Measurements from ENCODE around the gene RGS5. TPM values are rescaled to one million over a fixed set of nuclear protein-coding genes. Genes with fewer than 3 reads are reported as not detected.

RGS5 gene
- total and polyA plus RNA-seq, 4 donors, result 4.6 to 12.7 (median 7.4) TPM

DNA sequence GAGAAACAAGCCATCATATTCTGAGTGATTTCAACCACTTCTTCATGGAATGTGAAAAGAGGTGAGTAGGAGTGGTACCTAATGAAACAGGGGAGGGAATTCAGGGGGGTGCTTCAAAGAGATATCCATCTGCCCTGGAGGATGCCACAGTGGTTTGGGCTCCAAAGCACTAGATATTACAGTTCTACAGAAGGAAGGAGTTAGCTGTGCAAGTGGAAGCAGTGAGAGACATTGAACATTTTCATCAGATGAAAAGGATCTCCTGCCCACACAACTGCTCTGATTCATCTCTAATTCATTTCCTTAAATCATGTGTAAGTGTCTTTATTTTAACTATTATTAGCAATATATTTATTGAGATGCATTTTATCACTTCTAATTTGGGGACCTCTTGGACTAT lies 2.8 kb upstream of the RGS5 start:
- no peak overlapping the region for H3K4me3 ChIP-seq (ENCODE audit: low read depth in 1 of 3, low read length in 3 of 3)
- no peak overlapping the region for H3K9ac ChIP-seq (ENCODE audit: low read depth in 1 of 2, low read length in 2 of 2)
- no peaks in the 10 kb centered on the region for H3K9me3 ChIP-seq (ENCODE audit: control insufficient read depth in 4 of 4, low read length in 3 of 4)
- no peaks in the 10 kb centered on the region for H3K27me3 ChIP-seq (ENCODE audit: control insufficient read depth in 4 of 4, insufficient read depth in 4 of 4, low read length in 3 of 4)
- DNase-seq (ENCODE audit: low spot score), result no peak
- no peak overlapping the region for H3K27ac ChIP-seq (ENCODE audit: low read depth in 1 of 2, low read length in 2 of 2)
- no peak for TF ChIP-seq YY1 (IDR thresholded peaks at IDR 0.05)
- TF ChIP-seq, protein P1, sequence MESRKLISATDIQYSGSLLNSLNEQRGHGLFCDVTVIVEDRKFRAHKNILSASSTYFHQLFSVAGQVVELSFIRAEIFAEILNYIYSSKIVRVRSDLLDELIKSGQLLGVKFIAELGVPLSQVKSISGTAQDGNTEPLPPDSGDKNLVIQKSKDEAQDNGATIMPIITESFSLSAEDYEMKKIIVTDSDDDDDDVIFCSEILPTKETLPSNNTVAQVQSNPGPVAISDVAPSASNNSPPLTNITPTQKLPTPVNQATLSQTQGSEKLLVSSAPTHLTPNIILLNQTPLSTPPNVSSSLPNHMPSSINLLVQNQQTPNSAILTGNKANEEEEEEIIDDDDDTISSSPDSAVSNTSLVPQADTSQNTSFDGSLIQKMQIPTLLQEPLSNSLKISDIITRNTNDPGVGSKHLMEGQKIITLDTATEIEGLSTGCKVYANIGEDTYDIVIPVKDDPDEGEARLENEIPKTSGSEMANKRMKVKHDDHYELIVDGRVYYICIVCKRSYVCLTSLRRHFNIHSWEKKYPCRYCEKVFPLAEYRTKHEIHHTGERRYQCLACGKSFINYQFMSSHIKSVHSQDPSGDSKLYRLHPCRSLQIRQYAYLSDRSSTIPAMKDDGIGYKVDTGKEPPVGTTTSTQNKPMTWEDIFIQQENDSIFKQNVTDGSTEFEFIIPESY (IDR thresholded peaks at IDR 0.05), result no peak
- no peaks in the 10 kb centered on the region for H3K4me1 ChIP-seq (ENCODE audit: control insufficient read depth in 4 of 4, insufficient read depth in 4 of 4, low read length in 3 of 4)
- no peaks in the 10 kb centered on the region for H3K36me3 ChIP-seq (ENCODE audit: control insufficient read depth in 4 of 4, insufficient read depth in 3 of 4, low read depth in 1 of 4, low read length in 3 of 4)

DNA sequence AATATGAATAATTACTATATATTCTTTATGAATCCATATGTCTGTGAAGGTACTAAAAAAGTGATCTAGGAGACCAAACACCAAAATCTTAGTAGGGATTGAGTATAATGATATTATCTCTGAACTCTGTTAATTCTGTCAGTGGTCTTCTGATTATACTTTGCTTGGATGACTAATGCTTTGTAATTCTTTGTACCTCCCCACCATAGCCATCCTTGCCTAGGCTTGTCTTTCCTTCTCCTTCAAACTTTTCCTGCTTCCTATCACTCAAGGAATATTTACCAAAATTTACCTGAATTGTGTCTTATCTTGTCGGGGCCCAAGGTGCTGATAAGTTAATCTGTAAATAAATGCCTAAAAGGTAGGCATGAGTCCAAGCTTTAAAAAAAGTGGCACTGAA lies 845 bp upstream of the RGS5 start:
- Histone ChIP-seq H3K27ac (ENCODE audit: low read depth in 1 of 2, low read length in 2 of 2) (no peak overlapping the region), H3K36me3 (ENCODE audit: control insufficient read depth in 4 of 4, insufficient read depth in 3 of 4, low read depth in 1 of 4, low read length in 3 of 4) (no peaks in the 10 kb centered on the region), H3K9me3 (ENCODE audit: control insufficient read depth in 4 of 4, low read length in 3 of 4) (no peaks in the 10 kb centered on the region), H3K4me3 (ENCODE audit: low read depth in 1 of 3, low read length in 3 of 3) (no peak overlapping the region), H3K4me1 (ENCODE audit: control insufficient read depth in 4 of 4, insufficient read depth in 4 of 4, low read length in 3 of 4) (no peaks in the 10 kb centered on the region), H3K9ac (ENCODE audit: low read depth in 1 of 2, low read length in 2 of 2) (no peak overlapping the region), H3K27me3 (ENCODE audit: control insufficient read depth in 4 of 4, insufficient read depth in 4 of 4, low read length in 3 of 4) (no peaks in the 10 kb centered on the region)
- WGBS, result 62% methylated on average over 1 of the region's 1 CpG
- TF ChIP-seq GABPA (IDR thresholded peaks at IDR 0.05 in 1 of 2, conservative IDR thresholded peaks at IDR 0.05 in 1 of 2) (no peak), FOXA1 (IDR thresholded peaks at IDR 0.05) (no peak), HNF4A (conservative IDR thresholded peaks at IDR 0.05) (no peak), SP1 (IDR thresholded peaks at IDR 0.05) (no peak), YY1 (IDR thresholded peaks at IDR 0.05) (no peak), TAF1 (conservative IDR thresholded peaks at IDR 0.05) (no peak), NR2F2 (IDR thresholded peaks at IDR 0.05) (no peak), RXRA (IDR thresholded peaks at IDR 0.05) (no peak), HNF4G (IDR thresholded peaks at IDR 0.05) (no peak), FOXA2 (IDR thresholded peaks at IDR 0.05) (no peak), EGR1 (IDR thresholded peaks at IDR 0.05; ENCODE audit: low read depth in 2 of 2) (no peak), RAD21 (IDR thresholded peaks at IDR 0.05) (no peak), JUND (IDR thresholded peaks at IDR 0.05) (no peak)
- TF ChIP-seq, protein P2, sequence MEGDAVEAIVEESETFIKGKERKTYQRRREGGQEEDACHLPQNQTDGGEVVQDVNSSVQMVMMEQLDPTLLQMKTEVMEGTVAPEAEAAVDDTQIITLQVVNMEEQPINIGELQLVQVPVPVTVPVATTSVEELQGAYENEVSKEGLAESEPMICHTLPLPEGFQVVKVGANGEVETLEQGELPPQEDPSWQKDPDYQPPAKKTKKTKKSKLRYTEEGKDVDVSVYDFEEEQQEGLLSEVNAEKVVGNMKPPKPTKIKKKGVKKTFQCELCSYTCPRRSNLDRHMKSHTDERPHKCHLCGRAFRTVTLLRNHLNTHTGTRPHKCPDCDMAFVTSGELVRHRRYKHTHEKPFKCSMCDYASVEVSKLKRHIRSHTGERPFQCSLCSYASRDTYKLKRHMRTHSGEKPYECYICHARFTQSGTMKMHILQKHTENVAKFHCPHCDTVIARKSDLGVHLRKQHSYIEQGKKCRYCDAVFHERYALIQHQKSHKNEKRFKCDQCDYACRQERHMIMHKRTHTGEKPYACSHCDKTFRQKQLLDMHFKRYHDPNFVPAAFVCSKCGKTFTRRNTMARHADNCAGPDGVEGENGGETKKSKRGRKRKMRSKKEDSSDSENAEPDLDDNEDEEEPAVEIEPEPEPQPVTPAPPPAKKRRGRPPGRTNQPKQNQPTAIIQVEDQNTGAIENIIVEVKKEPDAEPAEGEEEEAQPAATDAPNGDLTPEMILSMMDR (IDR thresholded peaks at IDR 0.05; ENCODE audit: low read depth, low read length, missing input control), result no peak
- TF ChIP-seq, protein P1 (IDR thresholded peaks at IDR 0.05), result no peak
- TF ChIP-seq, protein P3, sequence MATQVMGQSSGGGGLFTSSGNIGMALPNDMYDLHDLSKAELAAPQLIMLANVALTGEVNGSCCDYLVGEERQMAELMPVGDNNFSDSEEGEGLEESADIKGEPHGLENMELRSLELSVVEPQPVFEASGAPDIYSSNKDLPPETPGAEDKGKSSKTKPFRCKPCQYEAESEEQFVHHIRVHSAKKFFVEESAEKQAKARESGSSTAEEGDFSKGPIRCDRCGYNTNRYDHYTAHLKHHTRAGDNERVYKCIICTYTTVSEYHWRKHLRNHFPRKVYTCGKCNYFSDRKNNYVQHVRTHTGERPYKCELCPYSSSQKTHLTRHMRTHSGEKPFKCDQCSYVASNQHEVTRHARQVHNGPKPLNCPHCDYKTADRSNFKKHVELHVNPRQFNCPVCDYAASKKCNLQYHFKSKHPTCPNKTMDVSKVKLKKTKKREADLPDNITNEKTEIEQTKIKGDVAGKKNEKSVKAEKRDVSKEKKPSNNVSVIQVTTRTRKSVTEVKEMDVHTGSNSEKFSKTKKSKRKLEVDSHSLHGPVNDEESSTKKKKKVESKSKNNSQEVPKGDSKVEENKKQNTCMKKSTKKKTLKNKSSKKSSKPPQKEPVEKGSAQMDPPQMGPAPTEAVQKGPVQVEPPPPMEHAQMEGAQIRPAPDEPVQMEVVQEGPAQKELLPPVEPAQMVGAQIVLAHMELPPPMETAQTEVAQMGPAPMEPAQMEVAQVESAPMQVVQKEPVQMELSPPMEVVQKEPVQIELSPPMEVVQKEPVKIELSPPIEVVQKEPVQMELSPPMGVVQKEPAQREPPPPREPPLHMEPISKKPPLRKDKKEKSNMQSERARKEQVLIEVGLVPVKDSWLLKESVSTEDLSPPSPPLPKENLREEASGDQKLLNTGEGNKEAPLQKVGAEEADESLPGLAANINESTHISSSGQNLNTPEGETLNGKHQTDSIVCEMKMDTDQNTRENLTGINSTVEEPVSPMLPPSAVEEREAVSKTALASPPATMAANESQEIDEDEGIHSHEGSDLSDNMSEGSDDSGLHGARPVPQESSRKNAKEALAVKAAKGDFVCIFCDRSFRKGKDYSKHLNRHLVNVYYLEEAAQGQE (IDR thresholded peaks at IDR 0.05), result no peak
- TF ChIP-seq, protein P4, sequence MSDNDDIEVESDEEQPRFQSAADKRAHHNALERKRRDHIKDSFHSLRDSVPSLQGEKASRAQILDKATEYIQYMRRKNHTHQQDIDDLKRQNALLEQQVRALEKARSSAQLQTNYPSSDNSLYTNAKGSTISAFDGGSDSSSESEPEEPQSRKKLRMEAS (IDR thresholded peaks at IDR 0.05), result no peak
- TF ChIP-seq, protein P5, sequence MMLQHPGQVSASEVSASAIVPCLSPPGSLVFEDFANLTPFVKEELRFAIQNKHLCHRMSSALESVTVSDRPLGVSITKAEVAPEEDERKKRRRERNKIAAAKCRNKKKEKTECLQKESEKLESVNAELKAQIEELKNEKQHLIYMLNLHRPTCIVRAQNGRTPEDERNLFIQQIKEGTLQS (IDR thresholded peaks at IDR 0.05), result no peak
- no peak for DNase-seq (ENCODE audit: low spot score)

All from liver (tissue), 9 donors.